B cell (primary cell): ENCODE measurements around the gene IL6ST.
"Not testable (repeated sequence)": the region's sequence is repeated elsewhere in the genome, so short reads cannot be mapped to it uniquely, and the experiment has no call there.

Experiments
- EZH2 ChIP-seq: IDR thresholded peaks from 2 replicates; pipeline ENCODE4 v1.6.1; 2012; ENCODE audit warnings: borderline replicate concordance, low read depth, mild to moderate bottlenecking, moderate library complexity, low read length; ENCODE audit not compliant: insufficient read depth, poor library complexity, severe bottlenecking
- TF ChIP-seq, protein P1 (sequence below): fragments of 200-600 bp; IDR thresholded peaks from one replicate; pipeline ENCODE4 v1.8.0; 2022; ENCODE audit warnings: antibody characterized with exemption, mild to moderate bottlenecking

GRCh38 chr5:56013939-56014338 lies 19.2 kb upstream of the IL6ST start:
- TF ChIP-seq, protein P1, sequence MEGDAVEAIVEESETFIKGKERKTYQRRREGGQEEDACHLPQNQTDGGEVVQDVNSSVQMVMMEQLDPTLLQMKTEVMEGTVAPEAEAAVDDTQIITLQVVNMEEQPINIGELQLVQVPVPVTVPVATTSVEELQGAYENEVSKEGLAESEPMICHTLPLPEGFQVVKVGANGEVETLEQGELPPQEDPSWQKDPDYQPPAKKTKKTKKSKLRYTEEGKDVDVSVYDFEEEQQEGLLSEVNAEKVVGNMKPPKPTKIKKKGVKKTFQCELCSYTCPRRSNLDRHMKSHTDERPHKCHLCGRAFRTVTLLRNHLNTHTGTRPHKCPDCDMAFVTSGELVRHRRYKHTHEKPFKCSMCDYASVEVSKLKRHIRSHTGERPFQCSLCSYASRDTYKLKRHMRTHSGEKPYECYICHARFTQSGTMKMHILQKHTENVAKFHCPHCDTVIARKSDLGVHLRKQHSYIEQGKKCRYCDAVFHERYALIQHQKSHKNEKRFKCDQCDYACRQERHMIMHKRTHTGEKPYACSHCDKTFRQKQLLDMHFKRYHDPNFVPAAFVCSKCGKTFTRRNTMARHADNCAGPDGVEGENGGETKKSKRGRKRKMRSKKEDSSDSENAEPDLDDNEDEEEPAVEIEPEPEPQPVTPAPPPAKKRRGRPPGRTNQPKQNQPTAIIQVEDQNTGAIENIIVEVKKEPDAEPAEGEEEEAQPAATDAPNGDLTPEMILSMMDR: not testable (repeated sequence)
- TF ChIP-seq EZH2: not testable (repeated sequence)
